ENCODE measurements around the gene ERVH48-1. TPM values are rescaled to one million over a fixed set of nuclear protein-coding genes. Genes with fewer than 3 reads are reported as not detected.
A peak's percentile ranks its signal among the peaks of the same experiment; 100 is the strongest.

Gene ERVH48-1
- total RNA-seq (2014; rRNA removed; shearing (Covaris generic)) (0.09 TPM in 1 of 2 replicates, not detected in the other), total RNA-seq (2022) (not detected in 2 replicates), Bru-seq, nascent RNA (percentile 10 among the genes with signal in this experiment), BruChase-seq, experiment 1, labeled RNA remaining after a 6-hour chase (not detected), BruChase-seq, experiment 2, labeled RNA remaining after a 2-hour chase (not detected)
- long read RNA-seq: 0 reads

- intact Hi-C loops (cut with micrococcal nuclease; ENCODE audit: unreplicated experiment): loop anchor here (2.0 kb wide), 1 partner anchor 49 kb away; the partner anchor contains the start of gene PKNOX1
- H4K20me1 ChIP-seq (ENCODE audit: insufficient read depth, low read length): no peaks in the 10 kb centered on the region
- BruUV-seq (replicated peaks): no TSS peak
- DNase-seq (ENCODE audit: low spot score): peak; percentile 31
- H3K4me3 ChIP-seq (ENCODE audit: low read depth, low read length, poor library complexity, severe bottlenecking): peak within 1 kb of the TSS; percentile 31
- POLR2A ChIA-PET: no interaction called here
- CTCF ChIA-PET (ENCODE audit: unreplicated experiment): no interaction called here
- H3K9me3 ChIP-seq (ENCODE audit: low read length): no peaks in the 10 kb centered on the region
- peak within 1 kb of the TSS; percentile 59 for H3K4me2 ChIP-seq (ENCODE audit: low read length)
- peak within 1 kb of the TSS; percentile 68 for H3K27ac ChIP-seq (ENCODE audit: low read depth, low read length, poor library complexity, severe bottlenecking)
- H3K9me2 ChIP-seq (ENCODE audit: insufficient read depth, low read length): no peaks in the 10 kb centered on the region
- peak within 1 kb of the TSS; percentile 54; the same call in 1 of the 2 replicates for H2AFZ ChIP-seq (ENCODE audit: low read length)
- TF ChIP-seq CTCF (conservative IDR thresholded peaks at IDR 0.05; ENCODE audit: low read length) (no peak), EZH2phosphoT487 (IDR thresholded peaks at IDR 0.05; ENCODE audit: borderline replicate concordance, low read depth, low read length) (no peak)
- H3K4me1 ChIP-seq (ENCODE audit: insufficient read depth, low read length, poor library complexity, severe bottlenecking): peaks cover 23% of the 10 kb centered on the region
- H3K36me3 ChIP-seq (ENCODE audit: insufficient read depth, low read length): no peaks in the 10 kb centered on the region
- no peaks in the 10 kb centered on the region for H3K79me2 ChIP-seq (ENCODE audit: insufficient read depth, low read depth, low read length)
Measured at GRCh38 chr21:42925114-42925926, at the start of gene ERVH48-1. Gene ERVH48-1, minus strand, starts transcription at chr21:42925630. Its CDS starts 6,624 bp downstream, at chr21:42919006.

GRCh38 chr21:42973991-42974831 lies 48.8 kb upstream of the ERVH48-1 start, which contains the start of gene PKNOX1:
Gene PKNOX1, plus strand, starts transcription at chr21:42974562. Its CDS starts 29,820 bp downstream, at chr21:43004382.
- H4K20me1 ChIP-seq (ENCODE audit: insufficient read depth, low read length): peaks cover 3% of the 10 kb centered on the region; the same call in 1 of the 2 replicates
- TF ChIP-seq EZH2phosphoT487 (IDR thresholded peaks at IDR 0.05; ENCODE audit: borderline replicate concordance, low read depth, low read length): no peak
- TF ChIP-seq CTCF (conservative IDR thresholded peaks at IDR 0.05; ENCODE audit: low read length): no peak
- H3K9me3 ChIP-seq (ENCODE audit: low read length): no peaks in the 10 kb centered on the region
- peak within 1 kb of the TSS; percentile 79 for H2AFZ ChIP-seq (ENCODE audit: low read length)
- DNase-seq (ENCODE audit: low spot score): peak; percentile 100
- POLR2A ChIA-PET: interaction anchor here (0.6 kb wide), 2 partner anchors 17 to 60 kb away, joined by 3 to 4 read pairs; no protein-coding TSS in a partner anchor
- BruUV-seq (replicated peaks): no TSS peak
- H3K4me1 ChIP-seq (ENCODE audit: insufficient read depth, low read length, poor library complexity, severe bottlenecking): peaks cover 28% of the 10 kb centered on the region
- peaks cover 28% of the 10 kb centered on the region; the same call in 1 of the 2 replicates for H3K79me2 ChIP-seq (ENCODE audit: insufficient read depth, low read depth, low read length)
- H3K4me3 ChIP-seq (ENCODE audit: low read depth, low read length, poor library complexity, severe bottlenecking): peak within 1 kb of the TSS; percentile 73
- CTCF ChIA-PET (ENCODE audit: unreplicated experiment): interaction anchor here (0.6 kb wide), 1 partner anchor 315 kb away, joined by 3 read pairs; no protein-coding TSS in a partner anchor
- H3K36me3 ChIP-seq (ENCODE audit: insufficient read depth, low read length): peaks cover 16% of the 10 kb centered on the region
- H3K4me2 ChIP-seq (ENCODE audit: low read length): peak within 1 kb of the TSS; percentile 79
- no peaks in the 10 kb centered on the region for H3K9me2 ChIP-seq (ENCODE audit: insufficient read depth, low read length)
- intact Hi-C loops (cut with micrococcal nuclease; ENCODE audit: unreplicated experiment): loop anchor here (2.0 to 10.0 kb wide), 3 partner anchors 49 to 319 kb away; partner anchors contain the start of genes ERVH48-1 and PDE9A
- peak within 1 kb of the TSS; percentile 51 for H3K27ac ChIP-seq (ENCODE audit: low read depth, low read length, poor library complexity, severe bottlenecking)
